HepG2 (cell line): Measurements from ENCODE around the gene SLC22A23. TPM values are rescaled to one million over a fixed set of nuclear protein-coding genes. Genes with fewer than 3 reads are reported as not detected.
A peak's percentile ranks its signal among the peaks of the same experiment; 100 is the strongest.

ENCODE experiments used
- BRCA1 ChIP-seq: sonication (generic); formaldehyde crosslinking; IDR thresholded peaks from 2 replicates; pipeline ENCODE4 v1.4.0; 2020; ENCODE audit warnings: missing genetic modification reagents
- EZH2 ChIP-seq: conservative IDR thresholded peaks from 2 replicates; pipeline ENCODE4 v1.6.1; 2012; ENCODE audit warnings: mild to moderate bottlenecking, low read depth, low read length, moderate library complexity
- FLYWCH1 ChIP-seq: sonication (generic); formaldehyde crosslinking; IDR thresholded peaks from 2 replicates; pipeline ENCODE4 v1.8.1; 2023; ENCODE audit warnings: mild to moderate bottlenecking, missing genetic modification reagents
- JUN ChIP-seq: sonication (generic); formaldehyde crosslinking; IDR thresholded peaks from 2 replicates; pipeline ENCODE4 v1.4.0; 2020; ENCODE audit warnings: mild to moderate bottlenecking, missing genetic modification reagents
- MEIS2 ChIP-seq: sonication (generic); formaldehyde crosslinking; IDR thresholded peaks from 2 replicates; pipeline ENCODE4 v1.9.0; 2021; ENCODE audit warnings: mild to moderate bottlenecking, missing genetic modification reagents
- NR2C2 ChIP-seq: sonication (generic); formaldehyde crosslinking; IDR thresholded peaks from 2 replicates; pipeline ENCODE4 v1.4.0; 2020; ENCODE audit warnings: missing genetic modification reagents, mild to moderate bottlenecking, moderate library complexity, borderline replicate concordance
- REPIN1 ChIP-seq: sonication (generic); formaldehyde crosslinking; IDR thresholded peaks from 2 replicates; pipeline ENCODE4 v1.8.0; 2022; ENCODE audit warnings: missing genetic modification reagents, low read depth, mild to moderate bottlenecking, borderline replicate concordance
- REXO4 ChIP-seq: sonication (generic); formaldehyde crosslinking; IDR thresholded peaks from 2 replicates; pipeline ENCODE4 v1.8.0; 2022; ENCODE audit warnings: missing genetic modification reagents, mild to moderate bottlenecking, borderline replicate concordance
- RXRB ChIP-seq: IDR thresholded peaks from 2 replicates; pipeline ENCODE4 v1.6.1; 2016; ENCODE audit warnings: borderline replicate concordance, missing genetic modification reagents, missing compliant biosample characterization
- SAP130 ChIP-seq: IDR thresholded peaks from 2 replicates; pipeline ENCODE4 v1.6.1; 2016; ENCODE audit warnings: low read depth
- SMYD3 ChIP-seq: sonication (generic); formaldehyde crosslinking; IDR thresholded peaks from 2 replicates; pipeline ENCODE4 v1.8.1; 2023; ENCODE audit warnings: mild to moderate bottlenecking, missing genetic modification reagents
- SOX5 ChIP-seq: IDR thresholded peaks from 2 replicates; pipeline ENCODE4 v1.6.1; 2016; ENCODE audit warnings: borderline replicate concordance
- ZNF160 ChIP-seq: sonication (generic); formaldehyde crosslinking; IDR thresholded peaks from 2 replicates; pipeline ENCODE4 v1.8.0; 2022; ENCODE audit warnings: mild to moderate bottlenecking, inconsistent platforms, missing genetic modification reagents
- ZNF225 ChIP-seq: sonication (generic); formaldehyde crosslinking; IDR thresholded peaks from 2 replicates; pipeline ENCODE4 v1.4.0; 2020; ENCODE audit warnings: mild to moderate bottlenecking, missing genetic modification reagents
- ZNF274 ChIP-seq: sonication (generic); formaldehyde crosslinking; IDR thresholded peaks from 2 replicates; pipeline ENCODE4 v1.5.1; 2020; ENCODE audit warnings: mild to moderate bottlenecking, missing genetic modification reagents
- ZNF557 ChIP-seq: sonication (generic); formaldehyde crosslinking; IDR thresholded peaks from 2 replicates; pipeline ENCODE4 v1.4.0; 2020; ENCODE audit warnings: missing genetic modification reagents
- ZNF572 ChIP-seq: sonication (generic); formaldehyde crosslinking; IDR thresholded peaks from 2 replicates; pipeline ENCODE4 v1.5.1; 2020; ENCODE audit warnings: mild to moderate bottlenecking, missing genetic modification reagents
- ZNF660 ChIP-seq: sonication (generic); formaldehyde crosslinking; IDR thresholded peaks from 2 replicates; pipeline ENCODE4 v1.5.1; 2020; ENCODE audit warnings: mild to moderate bottlenecking, low read depth, missing genetic modification reagents, borderline replicate concordance
- polyA plus RNA-seq, 8 experiments: library from polyadenylated mRNA; depleted of rRNA in 3 of 8; stranded (reverse) in 7 of 8; unstranded in 1 of 8; fragments of >200 nt; fragmentation: Illumina TruSeq in 4 of 8; extraction: Trizol in 4 of 8; gene quantifications; 2 replicates each; pipeline versions ENCODE4 v1.2.1 to v1.2.3, GENCODE V29; 2011 to 2016; ENCODE audit warnings: low read depth in 4 of 8, missing spikeins in 1 of 8, mixed read lengths in 1 of 8; ENCODE audit not compliant: insufficient read depth in 1 of 8
- total RNA-seq, 5 experiments: library from RNA; depleted of rRNA; stranded (reverse); fragments of >200 nt; fragmentation: Illumina TruSeq; extraction: Trizol; gene quantifications; 2 replicates each; pipeline ENCODE4 v1.2.3, GENCODE V29; 2016; ENCODE audit warnings: low read depth in 1 of 5
- TF ChIP-seq, protein P1 (sequence below): sonication (generic); formaldehyde crosslinking; IDR thresholded peaks from 2 replicates; pipeline ENCODE4 v1.9.0; 2021; ENCODE audit warnings: missing genetic modification reagents, mild to moderate bottlenecking, borderline replicate concordance
- TF ChIP-seq, protein P2 (sequence below): sonication (generic); formaldehyde crosslinking; IDR thresholded peaks from 2 replicates; pipeline ENCODE4 v1.8.1; 2023; ENCODE audit warnings: mild to moderate bottlenecking, missing genetic modification reagents
- TF ChIP-seq, protein P3 (sequence below): IDR thresholded peaks from 2 replicates; pipeline ENCODE4 v1.6.1; 2016; ENCODE audit warnings: low read depth, borderline replicate concordance
- TF ChIP-seq, protein P4 (sequence below): sonication (generic); formaldehyde crosslinking; IDR thresholded peaks from 2 replicates; pipeline ENCODE4 v1.4.0; 2020; ENCODE audit warnings: mild to moderate bottlenecking, low read depth, missing genetic modification reagents
- TF ChIP-seq, protein P5 (sequence below): IDR thresholded peaks from 2 replicates; pipeline ENCODE4 v1.6.1; 2016; ENCODE audit warnings: missing compliant biosample characterization, missing genetic modification reagents, borderline replicate concordance
- TF ChIP-seq, protein P6 (sequence below): sonication (generic); formaldehyde crosslinking; IDR thresholded peaks from 2 replicates; pipeline ENCODE4 v1.9.0; 2021; ENCODE audit warnings: missing genetic modification reagents, borderline replicate concordance

Gene SLC22A23
- total and polyA plus RNA-seq, 2 of the 13 experiments (the other 11 are each of a cell fraction or from before 2014, with no cell fraction given): 11.8 to 17.5 TPM

DNA sequence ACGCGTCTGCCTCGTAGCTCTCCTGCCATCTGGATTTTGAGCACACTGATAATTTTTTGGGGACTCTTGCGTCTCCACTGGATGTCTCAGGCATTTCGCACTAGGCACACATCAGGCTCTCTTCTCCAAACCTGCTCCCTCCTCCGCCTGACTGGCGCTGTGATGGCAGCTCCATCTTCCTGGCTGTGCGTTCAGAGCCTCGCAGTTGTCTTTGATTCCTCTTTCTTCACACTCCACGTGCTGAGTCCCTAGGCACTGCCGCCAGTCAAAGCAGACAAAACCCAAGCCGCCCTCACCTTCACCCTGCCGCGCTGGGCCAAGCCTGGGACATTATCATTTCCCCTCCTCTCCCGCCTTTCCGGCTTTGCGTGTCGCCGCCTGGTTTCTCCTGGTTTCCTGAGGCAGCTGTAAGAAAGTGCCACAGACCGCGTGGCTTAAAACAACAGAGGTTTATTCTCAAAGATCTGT lies 197.3 kb downstream of the SLC22A23 start (continued):
- TF ChIP-seq, protein P1, sequence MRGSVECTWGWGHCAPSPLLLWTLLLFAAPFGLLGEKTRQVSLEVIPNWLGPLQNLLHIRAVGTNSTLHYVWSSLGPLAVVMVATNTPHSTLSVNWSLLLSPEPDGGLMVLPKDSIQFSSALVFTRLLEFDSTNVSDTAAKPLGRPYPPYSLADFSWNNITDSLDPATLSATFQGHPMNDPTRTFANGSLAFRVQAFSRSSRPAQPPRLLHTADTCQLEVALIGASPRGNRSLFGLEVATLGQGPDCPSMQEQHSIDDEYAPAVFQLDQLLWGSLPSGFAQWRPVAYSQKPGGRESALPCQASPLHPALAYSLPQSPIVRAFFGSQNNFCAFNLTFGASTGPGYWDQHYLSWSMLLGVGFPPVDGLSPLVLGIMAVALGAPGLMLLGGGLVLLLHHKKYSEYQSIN (CRISPR knock-in tag): no peak
- no peak for TF ChIP-seq SMYD3 (CRISPR knock-in tag)
- TF ChIP-seq NR2C2 (CRISPR knock-in tag): no peak
- peak; percentile 66 for TF ChIP-seq SAP130 (CRISPR knock-in tag)
- TF ChIP-seq RXRB (CRISPR knock-in tag): peak; percentile 28; the same call in 1 of the 2 replicates
- TF ChIP-seq BRCA1 (CRISPR knock-in tag): no peak
- TF ChIP-seq FLYWCH1 (CRISPR knock-in tag): no peak
- TF ChIP-seq EZH2: no peak
- TF ChIP-seq JUN: no peak
- TF ChIP-seq, protein P2, sequence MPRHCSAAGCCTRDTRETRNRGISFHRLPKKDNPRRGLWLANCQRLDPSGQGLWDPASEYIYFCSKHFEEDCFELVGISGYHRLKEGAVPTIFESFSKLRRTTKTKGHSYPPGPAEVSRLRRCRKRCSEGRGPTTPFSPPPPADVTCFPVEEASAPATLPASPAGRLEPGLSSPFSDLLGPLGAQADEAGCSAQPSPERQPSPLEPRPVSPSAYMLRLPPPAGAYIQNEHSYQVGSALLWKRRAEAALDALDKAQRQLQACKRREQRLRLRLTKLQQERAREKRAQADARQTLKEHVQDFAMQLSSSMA (CRISPR knock-in tag): no peak
- no peak for TF ChIP-seq ZNF160 (CRISPR knock-in tag)
- TF ChIP-seq ZNF572 (CRISPR knock-in tag): peak; percentile 64
- TF ChIP-seq, protein P3, sequence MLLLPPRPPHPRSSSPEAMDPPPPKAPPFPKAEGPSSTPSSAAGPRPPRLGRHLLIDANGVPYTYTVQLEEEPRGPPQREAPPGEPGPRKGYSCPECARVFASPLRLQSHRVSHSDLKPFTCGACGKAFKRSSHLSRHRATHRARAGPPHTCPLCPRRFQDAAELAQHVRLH (CRISPR knock-in tag): no peak; the same call in 1 of the 2 replicates
- peak; percentile 55; the same call in 1 of the 2 replicates for TF ChIP-seq ZNF225 (CRISPR knock-in tag)
- TF ChIP-seq ZNF660 (CRISPR knock-in tag): no peak
- TF ChIP-seq MEIS2: no peak
- no peak for TF ChIP-seq REXO4 (CRISPR knock-in tag)
- TF ChIP-seq, protein P4, sequence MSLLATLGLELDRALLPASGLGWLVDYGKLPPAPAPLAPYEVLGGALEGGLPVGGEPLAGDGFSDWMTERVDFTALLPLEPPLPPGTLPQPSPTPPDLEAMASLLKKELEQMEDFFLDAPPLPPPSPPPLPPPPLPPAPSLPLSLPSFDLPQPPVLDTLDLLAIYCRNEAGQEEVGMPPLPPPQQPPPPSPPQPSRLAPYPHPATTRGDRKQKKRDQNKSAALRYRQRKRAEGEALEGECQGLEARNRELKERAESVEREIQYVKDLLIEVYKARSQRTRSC (CRISPR knock-in tag): no peak
- TF ChIP-seq, protein P5, sequence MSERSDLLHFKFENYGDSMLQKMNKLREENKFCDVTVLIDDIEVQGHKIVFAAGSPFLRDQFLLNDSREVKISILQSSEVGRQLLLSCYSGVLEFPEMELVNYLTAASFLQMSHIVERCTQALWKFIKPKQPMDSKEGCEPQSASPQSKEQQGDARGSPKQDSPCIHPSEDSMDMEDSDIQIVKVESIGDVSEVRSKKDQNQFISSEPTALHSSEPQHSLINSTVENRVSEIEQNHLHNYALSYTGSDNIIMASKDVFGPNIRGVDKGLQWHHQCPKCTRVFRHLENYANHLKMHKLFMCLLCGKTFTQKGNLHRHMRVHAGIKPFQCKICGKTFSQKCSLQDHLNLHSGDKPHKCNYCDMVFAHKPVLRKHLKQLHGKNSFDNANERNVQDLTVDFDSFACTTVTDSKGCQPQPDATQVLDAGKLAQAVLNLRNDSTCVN: peak; percentile 84; the same call in 1 of the 2 replicates
- no peak for TF ChIP-seq SOX5 (CRISPR knock-in tag)
- TF ChIP-seq ZNF557 (CRISPR knock-in tag): no peak
- TF ChIP-seq REPIN1 (CRISPR knock-in tag): no peak
- TF ChIP-seq, protein P6, sequence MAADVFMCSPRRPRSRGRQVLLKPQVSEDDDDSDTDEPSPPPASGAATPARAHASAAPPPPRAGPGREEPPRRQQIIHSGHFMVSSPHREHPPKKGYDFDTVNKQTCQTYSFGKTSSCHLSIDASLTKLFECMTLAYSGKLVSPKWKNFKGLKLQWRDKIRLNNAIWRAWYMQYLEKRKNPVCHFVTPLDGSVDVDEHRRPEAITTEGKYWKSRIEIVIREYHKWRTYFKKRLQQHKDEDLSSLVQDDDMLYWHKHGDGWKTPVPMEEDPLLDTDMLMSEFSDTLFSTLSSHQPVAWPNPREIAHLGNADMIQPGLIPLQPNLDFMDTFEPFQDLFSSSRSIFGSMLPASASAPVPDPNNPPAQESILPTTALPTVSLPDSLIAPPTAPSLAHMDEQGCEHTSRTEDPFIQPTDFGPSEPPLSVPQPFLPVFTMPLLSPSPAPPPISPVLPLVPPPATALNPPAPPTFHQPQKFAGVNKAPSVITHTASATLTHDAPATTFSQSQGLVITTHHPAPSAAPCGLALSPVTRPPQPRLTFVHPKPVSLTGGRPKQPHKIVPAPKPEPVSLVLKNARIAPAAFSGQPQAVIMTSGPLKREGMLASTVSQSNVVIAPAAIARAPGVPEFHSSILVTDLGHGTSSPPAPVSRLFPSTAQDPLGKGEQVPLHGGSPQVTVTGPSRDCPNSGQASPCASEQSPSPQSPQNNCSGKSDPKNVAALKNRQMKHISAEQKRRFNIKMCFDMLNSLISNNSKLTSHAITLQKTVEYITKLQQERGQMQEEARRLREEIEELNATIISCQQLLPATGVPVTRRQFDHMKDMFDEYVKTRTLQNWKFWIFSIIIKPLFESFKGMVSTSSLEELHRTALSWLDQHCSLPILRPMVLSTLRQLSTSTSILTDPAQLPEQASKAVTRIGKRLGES (CRISPR knock-in tag): no peak
- TF ChIP-seq ZNF274 (CRISPR knock-in tag): 0 out of 2 replicates have a peak, but pooled peaks have one; percentile 57
